Measurements from ENCODE around the gene FOXP1.

The FOXP1 gene

GRCh38 chr3:71369701-71370391, 213.7 kb downstream of the FOXP1 start:
- Histone ChIP-seq H3K27me3 (ENCODE audit: control insufficient read depth, insufficient read depth, low read length) (no peaks in the 10 kb centered on the region), H3K4me1 (ENCODE audit: control insufficient read depth, insufficient read depth, low read length) (peaks cover 9% of the 10 kb centered on the region), H3K9ac (ENCODE audit: low read depth, low read length) (no peak overlapping the region), H3K9me3 (ENCODE audit: control insufficient read depth, insufficient read depth, low read length) (no peaks in the 10 kb centered on the region), H3K4me3 (ENCODE audit: low read depth, low read length) (no peak overlapping the region), H3K36me3 (ENCODE audit: control insufficient read depth, insufficient read depth, low read length) (no peaks in the 10 kb centered on the region), H3K27ac (ENCODE audit: low read depth, low read length) (no peak overlapping the region)

- Histone ChIP-seq H3K36me3 (ENCODE audit: control insufficient read depth, insufficient read depth, low read length) (no peaks in the 10 kb centered on the region), H3K9ac (ENCODE audit: low read depth, low read length) (no peak overlapping the region), H3K27me3 (ENCODE audit: control insufficient read depth, insufficient read depth, low read length) (no peaks in the 10 kb centered on the region), H3K4me1 (ENCODE audit: control insufficient read depth, insufficient read depth, low read length) (peaks cover under 1% of the 10 kb centered on the region; the same call in 1 of the 2 replicates), H3K27ac (ENCODE audit: low read depth, low read length) (no peak overlapping the region), H3K9me3 (ENCODE audit: control insufficient read depth, insufficient read depth, low read length) (no peaks in the 10 kb centered on the region), H3K4me3 (ENCODE audit: low read depth, low read length) (no peak overlapping the region)
These were observed 216.4 kb downstream of the FOXP1 start for GRCh38 chr3:71366988-71367604.

GRCh38 chr3:71361334-71361890, 222.1 kb downstream of the FOXP1 start:
- no peaks in the 10 kb centered on the region for H3K9me3 ChIP-seq (ENCODE audit: control insufficient read depth, insufficient read depth, low read length)
- H3K36me3 ChIP-seq (ENCODE audit: control insufficient read depth, insufficient read depth, low read length): no peaks in the 10 kb centered on the region
- no peak overlapping the region for H3K27ac ChIP-seq (ENCODE audit: low read depth, low read length)
- H3K4me3 ChIP-seq (ENCODE audit: low read depth, low read length): no peak overlapping the region
- no peaks in the 10 kb centered on the region for H3K4me1 ChIP-seq (ENCODE audit: control insufficient read depth, insufficient read depth, low read length)
- H3K9ac ChIP-seq (ENCODE audit: low read depth, low read length): no peak overlapping the region
- H3K27me3 ChIP-seq (ENCODE audit: control insufficient read depth, insufficient read depth, low read length): no peaks in the 10 kb centered on the region

- Histone ChIP-seq H3K9ac (ENCODE audit: low read depth, low read length) (no peak overlapping the region), H3K9me3 (ENCODE audit: control insufficient read depth, insufficient read depth, low read length) (no peaks in the 10 kb centered on the region), H3K36me3 (ENCODE audit: control insufficient read depth, insufficient read depth, low read length) (no peaks in the 10 kb centered on the region), H3K4me1 (ENCODE audit: control insufficient read depth, insufficient read depth, low read length) (no peaks in the 10 kb centered on the region), H3K27ac (ENCODE audit: low read depth, low read length) (no peak overlapping the region), H3K4me3 (ENCODE audit: low read depth, low read length) (no peak overlapping the region), H3K27me3 (ENCODE audit: control insufficient read depth, insufficient read depth, low read length) (no peaks in the 10 kb centered on the region)
These were observed 222.8 kb downstream of the FOXP1 start for GRCh38 chr3:71360764-71361163.

- H3K9ac ChIP-seq (ENCODE audit: low read depth, low read length): no peak overlapping the region
- H3K4me1 ChIP-seq (ENCODE audit: control insufficient read depth, insufficient read depth, low read length): no peaks in the 10 kb centered on the region
- H3K9me3 ChIP-seq (ENCODE audit: control insufficient read depth, insufficient read depth, low read length): no peaks in the 10 kb centered on the region
- H3K27ac ChIP-seq (ENCODE audit: low read depth, low read length): no peak overlapping the region
- no peaks in the 10 kb centered on the region for H3K27me3 ChIP-seq (ENCODE audit: control insufficient read depth, insufficient read depth, low read length)
- H3K4me3 ChIP-seq (ENCODE audit: low read depth, low read length): no peak overlapping the region
- H3K36me3 ChIP-seq (ENCODE audit: control insufficient read depth, insufficient read depth, low read length): no peaks in the 10 kb centered on the region
These were observed 223.3 kb downstream of the FOXP1 start for GRCh38 chr3:71360180-71360579.

- Histone ChIP-seq H3K27ac (ENCODE audit: low read depth, low read length) (no peak overlapping the region), H3K9ac (ENCODE audit: low read depth, low read length) (no peak overlapping the region), H3K9me3 (ENCODE audit: control insufficient read depth, insufficient read depth, low read length) (no peaks in the 10 kb centered on the region), H3K4me1 (ENCODE audit: control insufficient read depth, insufficient read depth, low read length) (no peaks in the 10 kb centered on the region), H3K27me3 (ENCODE audit: control insufficient read depth, insufficient read depth, low read length) (no peaks in the 10 kb centered on the region), H3K36me3 (ENCODE audit: control insufficient read depth, insufficient read depth, low read length) (no peaks in the 10 kb centered on the region), H3K4me3 (ENCODE audit: low read depth, low read length) (no peak overlapping the region)
These were observed 225.3 kb downstream of the FOXP1 start for GRCh38 chr3:71358243-71358642.

- Histone ChIP-seq H3K27ac (ENCODE audit: low read depth, low read length) (no peak overlapping the region), H3K36me3 (ENCODE audit: control insufficient read depth, insufficient read depth, low read length) (no peaks in the 10 kb centered on the region), H3K9ac (ENCODE audit: low read depth, low read length) (no peak overlapping the region), H3K4me3 (ENCODE audit: low read depth, low read length) (no peak overlapping the region), H3K4me1 (ENCODE audit: control insufficient read depth, insufficient read depth, low read length) (no peaks in the 10 kb centered on the region), H3K9me3 (ENCODE audit: control insufficient read depth, insufficient read depth, low read length) (no peaks in the 10 kb centered on the region), H3K27me3 (ENCODE audit: control insufficient read depth, insufficient read depth, low read length) (no peaks in the 10 kb centered on the region)
These were observed 227.3 kb downstream of the FOXP1 start for GRCh38 chr3:71356265-71356664.

- Histone ChIP-seq H3K4me3 (ENCODE audit: low read depth, low read length) (no peak overlapping the region), H3K27ac (ENCODE audit: low read depth, low read length) (no peak overlapping the region), H3K36me3 (ENCODE audit: control insufficient read depth, insufficient read depth, low read length) (no peaks in the 10 kb centered on the region), H3K9ac (ENCODE audit: low read depth, low read length) (no peak overlapping the region), H3K9me3 (ENCODE audit: control insufficient read depth, insufficient read depth, low read length) (no peaks in the 10 kb centered on the region), H3K4me1 (ENCODE audit: control insufficient read depth, insufficient read depth, low read length) (no peaks in the 10 kb centered on the region), H3K27me3 (ENCODE audit: control insufficient read depth, insufficient read depth, low read length) (no peaks in the 10 kb centered on the region)
These were observed 227.7 kb downstream of the FOXP1 start for GRCh38 chr3:71355862-71356261.

GRCh38 chr3:71355037-71355436, 228.5 kb downstream of the FOXP1 start:
- Histone ChIP-seq H3K9ac (ENCODE audit: low read depth, low read length) (no peak overlapping the region), H3K4me3 (ENCODE audit: low read depth, low read length) (no peak overlapping the region), H3K27ac (ENCODE audit: low read depth, low read length) (no peak overlapping the region), H3K9me3 (ENCODE audit: control insufficient read depth, insufficient read depth, low read length) (no peaks in the 10 kb centered on the region), H3K36me3 (ENCODE audit: control insufficient read depth, insufficient read depth, low read length) (no peaks in the 10 kb centered on the region), H3K27me3 (ENCODE audit: control insufficient read depth, insufficient read depth, low read length) (no peaks in the 10 kb centered on the region), H3K4me1 (ENCODE audit: control insufficient read depth, insufficient read depth, low read length) (no peaks in the 10 kb centered on the region)

- Histone ChIP-seq H3K9me3 (ENCODE audit: control insufficient read depth, insufficient read depth, low read length) (no peaks in the 10 kb centered on the region), H3K4me1 (ENCODE audit: control insufficient read depth, insufficient read depth, low read length) (no peaks in the 10 kb centered on the region), H3K27me3 (ENCODE audit: control insufficient read depth, insufficient read depth, low read length) (no peaks in the 10 kb centered on the region), H3K4me3 (ENCODE audit: low read depth, low read length) (no peak overlapping the region), H3K9ac (ENCODE audit: low read depth, low read length) (no peak overlapping the region), H3K27ac (ENCODE audit: low read depth, low read length) (no peak overlapping the region), H3K36me3 (ENCODE audit: control insufficient read depth, insufficient read depth, low read length) (no peaks in the 10 kb centered on the region)
These were observed 232.0 kb downstream of the FOXP1 start for GRCh38 chr3:71351403-71352149.

- no peak overlapping the region for H3K4me3 ChIP-seq (ENCODE audit: low read depth, low read length)
- no peak overlapping the region for H3K27ac ChIP-seq (ENCODE audit: low read depth, low read length)
- H3K4me1 ChIP-seq (ENCODE audit: control insufficient read depth, insufficient read depth, low read length): no peaks in the 10 kb centered on the region
- no peaks in the 10 kb centered on the region for H3K9me3 ChIP-seq (ENCODE audit: control insufficient read depth, insufficient read depth, low read length)
- H3K9ac ChIP-seq (ENCODE audit: low read depth, low read length): no peak overlapping the region
- H3K36me3 ChIP-seq (ENCODE audit: control insufficient read depth, insufficient read depth, low read length): no peaks in the 10 kb centered on the region
- no peaks in the 10 kb centered on the region for H3K27me3 ChIP-seq (ENCODE audit: control insufficient read depth, insufficient read depth, low read length)
These were observed 232.5 kb downstream of the FOXP1 start for GRCh38 chr3:71350998-71351397.
